ENCODE measurements around the gene CTSF. TPM values are rescaled to one million over a fixed set of nuclear protein-coding genes. Genes with fewer than 3 reads are reported as not detected.

The CTSF gene
- total and polyA plus RNA-seq, 12 donors, result 37.0 to 264 (median 133) TPM

- Histone ChIP-seq H3K9me3 (replicated peaks in 1 of 3) (no peaks in the 10 kb centered on the region), H3K4me1 (replicated peaks in 1 of 2) (peaks cover 0 to 6% of the 10 kb centered on the region in 2 donors), H3K27me3 (no peaks in the 10 kb centered on the region), H3K36me3 (replicated peaks in 1 of 2) (no peaks in the 10 kb centered on the region), H3K4me3 (no peak overlapping the region), H3K27ac (no peak overlapping the region)
- intact Hi-C loops (cut with DNase I), result loop anchor here in 1 of 2 donors (2.0 kb wide), 1 partner anchor 100 kb away; no protein-coding TSS in a partner anchor
- TF ChIP-seq, protein P1, sequence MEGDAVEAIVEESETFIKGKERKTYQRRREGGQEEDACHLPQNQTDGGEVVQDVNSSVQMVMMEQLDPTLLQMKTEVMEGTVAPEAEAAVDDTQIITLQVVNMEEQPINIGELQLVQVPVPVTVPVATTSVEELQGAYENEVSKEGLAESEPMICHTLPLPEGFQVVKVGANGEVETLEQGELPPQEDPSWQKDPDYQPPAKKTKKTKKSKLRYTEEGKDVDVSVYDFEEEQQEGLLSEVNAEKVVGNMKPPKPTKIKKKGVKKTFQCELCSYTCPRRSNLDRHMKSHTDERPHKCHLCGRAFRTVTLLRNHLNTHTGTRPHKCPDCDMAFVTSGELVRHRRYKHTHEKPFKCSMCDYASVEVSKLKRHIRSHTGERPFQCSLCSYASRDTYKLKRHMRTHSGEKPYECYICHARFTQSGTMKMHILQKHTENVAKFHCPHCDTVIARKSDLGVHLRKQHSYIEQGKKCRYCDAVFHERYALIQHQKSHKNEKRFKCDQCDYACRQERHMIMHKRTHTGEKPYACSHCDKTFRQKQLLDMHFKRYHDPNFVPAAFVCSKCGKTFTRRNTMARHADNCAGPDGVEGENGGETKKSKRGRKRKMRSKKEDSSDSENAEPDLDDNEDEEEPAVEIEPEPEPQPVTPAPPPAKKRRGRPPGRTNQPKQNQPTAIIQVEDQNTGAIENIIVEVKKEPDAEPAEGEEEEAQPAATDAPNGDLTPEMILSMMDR (IDR thresholded peaks at IDR 0.05), result peak; percentile 73 to 93 (median 82)
- TF ChIP-seq POLR2A (IDR thresholded peaks at IDR 0.05), result no peak
- WGBS, 4 donors, result 17 to 29% (median 21%) methylated on average over 14 to 25 of the region's 25 CpGs
- DNase-seq, result peak; percentile 74 to 92 (median 82)
These were observed 10.7 kb upstream of the CTSF start for GRCh38 chr11:66579017-66579606.

DNA sequence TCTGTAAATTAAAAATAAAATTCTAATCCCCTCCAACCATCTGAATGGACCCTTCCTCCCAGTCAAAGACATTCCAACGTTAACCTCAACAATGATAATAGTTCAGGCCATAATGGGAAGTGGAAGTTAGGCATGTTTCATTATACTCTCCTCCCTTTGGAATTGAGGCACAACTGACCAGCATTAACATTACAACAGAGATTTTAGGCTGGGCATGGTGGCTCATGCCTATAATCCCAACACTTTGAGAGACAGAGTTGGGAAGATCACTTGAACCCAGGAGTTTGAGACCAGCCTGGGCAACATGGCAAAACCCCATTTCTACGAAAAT, 2.4 kb upstream of the CTSF start:
- TF ChIP-seq, protein P1 (IDR thresholded peaks at IDR 0.05), result no peak
- TF ChIP-seq POLR2A (IDR thresholded peaks at IDR 0.05), result no peak
- peaks cover 0 to 5% of the 10 kb centered on the region in 2 donors for H3K36me3 ChIP-seq (replicated peaks in 1 of 2)
- no peak overlapping the region for H3K4me3 ChIP-seq
- intact Hi-C loops (cut with DNase I), result no loop called here
- H3K27me3 ChIP-seq, result no peaks in the 10 kb centered on the region
- 41 to 65% (median 64%) methylated on average over 2 of the region's 2 CpGs for WGBS, 4 donors
- H3K4me1 ChIP-seq (replicated peaks in 1 of 2), result peaks cover 14 to 15% of the 10 kb centered on the region in 2 donors
- no peak for DNase-seq
- no peaks in the 10 kb centered on the region for H3K9me3 ChIP-seq (replicated peaks in 1 of 3)
- H3K27ac ChIP-seq, result no peak overlapping the region

DNA sequence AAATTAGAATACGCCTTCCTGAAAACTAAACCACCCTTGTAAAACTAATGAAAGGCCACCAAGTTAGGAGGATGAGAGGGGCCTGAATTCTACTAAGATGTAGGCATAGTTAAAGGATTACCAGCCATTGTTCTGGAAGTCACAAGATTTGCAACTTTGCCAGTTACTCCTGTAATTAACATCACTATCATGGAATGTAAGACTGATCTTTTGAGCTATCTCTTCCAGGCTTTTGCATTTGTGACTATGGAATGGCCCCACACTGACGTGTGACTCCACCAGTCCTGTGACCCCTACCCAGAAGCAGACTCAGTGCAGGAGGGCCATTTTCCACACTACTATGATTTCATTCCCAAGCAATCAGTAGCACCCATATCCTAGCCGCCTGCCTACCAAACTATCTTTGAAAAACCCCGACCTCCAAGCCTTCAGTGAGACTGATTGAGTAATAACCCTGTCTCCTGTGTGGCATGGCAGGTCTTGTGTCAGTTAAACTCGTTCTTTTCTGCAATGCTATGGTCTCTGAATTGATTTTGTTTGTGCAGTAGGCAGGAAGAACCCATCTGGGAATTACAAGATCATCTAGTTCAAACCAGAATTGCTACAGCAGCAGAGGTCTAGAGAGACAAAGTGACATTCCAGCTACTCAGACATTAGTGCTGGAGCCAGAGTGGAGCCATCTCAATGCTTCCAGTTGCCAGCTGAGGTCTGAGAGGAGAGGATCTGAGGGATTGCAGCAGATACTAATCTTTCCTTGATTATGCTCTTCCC, 1.9 kb upstream of the CTSF start:
- no peaks in the 10 kb centered on the region for H3K27me3 ChIP-seq
- no peak overlapping the region for H3K4me3 ChIP-seq
- intact Hi-C loops (cut with DNase I), result no loop called here
- TF ChIP-seq POLR2A (IDR thresholded peaks at IDR 0.05), result no peak
- TF ChIP-seq, protein P1 (IDR thresholded peaks at IDR 0.05), result no peak
- 54 to 72% (median 57%) methylated on average over 5 of the region's 5 CpGs for WGBS, 4 donors
- H3K36me3 ChIP-seq (replicated peaks in 1 of 2), result peaks cover 0 to 8% of the 10 kb centered on the region in 2 donors
- H3K27ac ChIP-seq, result no peak overlapping the region
- H3K4me1 ChIP-seq (replicated peaks in 1 of 2), result peaks cover 14 to 15% of the 10 kb centered on the region in 2 donors
- no peaks in the 10 kb centered on the region for H3K9me3 ChIP-seq (replicated peaks in 1 of 3)
- no peak for DNase-seq

- H3K4me3 ChIP-seq, result no peak overlapping the region
- peak overlapping the region in 1 of 5 donors; percentile 42 for H3K27ac ChIP-seq
- DNase-seq, result no peak
- H3K9me3 ChIP-seq (replicated peaks in 1 of 3), result no peaks in the 10 kb centered on the region
- intact Hi-C loops (cut with DNase I), result no loop called here
- WGBS, 4 donors, result 79 to 87% (median 84%) methylated on average over 7 of the region's 7 CpGs
- no peaks in the 10 kb centered on the region for H3K27me3 ChIP-seq
- peaks cover 14 to 15% of the 10 kb centered on the region in 2 donors for H3K4me1 ChIP-seq (replicated peaks in 1 of 2)
- TF ChIP-seq, protein P1 (IDR thresholded peaks at IDR 0.05), result no peak
- TF ChIP-seq POLR2A (IDR thresholded peaks at IDR 0.05), result no peak
- H3K36me3 ChIP-seq (replicated peaks in 1 of 2), result peaks cover 0 to 8% of the 10 kb centered on the region in 2 donors
These were observed 670 bp upstream of the CTSF start for GRCh38 chr11:66569076-66569475.
